ENCODE data around the gene MAMSTR. TPM values are rescaled to one million over a fixed set of nuclear protein-coding genes. Genes with fewer than 3 reads are reported as not detected.

The MAMSTR gene
- total and polyA plus RNA-seq, 9 of the 15 experiments (the other 6 are each of a cell fraction or from before 2014, with no cell fraction given) = 0.08 to 1.00 (median 0.40) TPM; not detected in 1

DNA sequence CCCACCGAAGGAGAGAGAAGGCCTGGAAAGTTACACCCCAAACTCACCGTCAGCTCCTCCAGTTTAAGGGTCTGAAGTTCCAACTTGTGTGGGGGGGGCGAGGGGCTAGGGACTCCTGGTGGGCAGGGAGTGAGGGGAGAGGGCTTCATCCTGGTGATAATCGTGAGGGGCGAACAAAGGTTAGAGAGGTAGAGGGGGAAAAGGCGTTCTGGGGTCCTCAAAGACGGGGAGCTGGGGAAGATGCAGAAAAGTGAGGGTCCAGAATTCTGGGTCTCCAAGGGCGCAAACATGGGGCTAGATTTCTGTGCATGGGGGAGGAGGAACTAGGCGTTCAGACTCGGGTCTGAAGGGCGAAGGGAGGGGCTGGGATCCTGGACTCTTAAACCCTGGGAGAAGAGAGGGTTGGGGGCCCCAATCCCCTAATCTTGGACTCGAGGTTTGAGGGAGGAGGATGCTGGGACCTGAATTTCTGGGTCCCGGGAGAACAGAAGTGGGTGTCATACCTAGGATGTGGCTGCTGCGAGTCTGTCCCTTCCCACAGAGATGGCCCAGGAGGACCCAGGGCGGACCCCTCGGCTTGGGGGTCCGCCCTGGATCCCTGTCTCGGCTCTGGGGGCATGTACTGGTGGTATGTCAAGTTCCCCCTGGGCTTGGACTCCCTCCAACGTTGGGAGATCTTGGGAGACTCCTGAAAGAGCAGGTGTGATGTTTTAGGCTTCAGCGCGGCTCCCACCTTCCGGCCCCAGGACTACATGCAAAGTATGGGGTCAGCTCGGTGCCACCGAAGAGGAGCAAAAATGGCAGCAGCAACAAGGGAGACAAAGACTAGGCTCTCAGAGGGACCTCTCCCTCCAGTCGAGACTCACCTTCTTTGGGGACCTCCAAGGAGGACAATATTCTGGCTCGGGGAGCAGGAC lies 4.5 kb downstream of the MAMSTR start:
- Histone ChIP-seq H3K36me3 (ENCODE audit: control insufficient read depth, insufficient read depth, low read length) (no peaks in the 10 kb centered on the region), H4K20me1 (replicated peaks; ENCODE audit: control insufficient read depth, insufficient read depth, low read length) (no peaks in the 10 kb centered on the region), H3K9ac (ENCODE audit: insufficient read depth in 1 of 2, low read depth in 2 of 2, low read length in 2 of 2) (peak overlapping the region; percentile 61 to 80), H3K79me2 (ENCODE audit: control insufficient read depth, insufficient read depth, low read length) (peaks cover 7% of the 10 kb centered on the region; the same call in 1 of the 3 replicates), H3K4me3 (peak overlapping the region; percentile 54), H2AFZ (ENCODE audit: low read depth, low read length) (peak overlapping the region; percentile 90), H3K27me3 (ENCODE audit: control insufficient read depth in 2 of 2, insufficient read depth in 2 of 2, low read length in 2 of 2) (no peaks in the 10 kb centered on the region), H3K27ac (ENCODE audit: extremely low read depth, low read depth, low read length) (peak overlapping the region; percentile 70), H3K9me1 (ENCODE audit: control insufficient read depth, insufficient read depth, low read length) (no peaks in the 10 kb centered on the region), H3K9me3 (replicated peaks; ENCODE audit: control insufficient read depth, insufficient read depth, low read depth, low read length) (no peaks in the 10 kb centered on the region), H3K4me1 (replicated peaks in 1 of 2; ENCODE audit: control insufficient read depth in 2 of 2, insufficient read depth in 2 of 2, low read length in 2 of 2) (peaks cover 18 to 51% of the 10 kb centered on the region in 2 experiments), H3K4me2 (ENCODE audit: insufficient read depth, low read length) (peak overlapping the region; percentile 85)
- intact Hi-C loops (cut with micrococcal nuclease) (loop anchor here (2.0 kb wide), 1 partner anchor 40 kb away; no protein-coding TSS in a partner anchor), in situ Hi-C loops (cut with MboI) (no loop called here)
- no peak for FAIRE-seq
- WGBS (ENCODE audit: insufficient coverage, low coverage, missing lambda C conversion rate) = 37% methylated on average over 24 of the region's 26 CpGs
- ChIA-PET CTCF (ENCODE audit: low intra/inter-chr PET ratio) (no interaction called here), POLR2A (interaction anchor here (0.7 to 1.5 kb wide), 4 partner anchors 10 to 33 kb away, joined by 3 to 10 read pairs (median 4); no protein-coding TSS in a partner anchor)
- ATAC-seq = no peak
- DNase-seq (ENCODE audit: extremely low read depth in 1 of 4, low spot score in 3 of 4) = no peak
- no TSS peak for BruUV-seq (replicated peaks)
- TF ChIP-seq, protein P1, sequence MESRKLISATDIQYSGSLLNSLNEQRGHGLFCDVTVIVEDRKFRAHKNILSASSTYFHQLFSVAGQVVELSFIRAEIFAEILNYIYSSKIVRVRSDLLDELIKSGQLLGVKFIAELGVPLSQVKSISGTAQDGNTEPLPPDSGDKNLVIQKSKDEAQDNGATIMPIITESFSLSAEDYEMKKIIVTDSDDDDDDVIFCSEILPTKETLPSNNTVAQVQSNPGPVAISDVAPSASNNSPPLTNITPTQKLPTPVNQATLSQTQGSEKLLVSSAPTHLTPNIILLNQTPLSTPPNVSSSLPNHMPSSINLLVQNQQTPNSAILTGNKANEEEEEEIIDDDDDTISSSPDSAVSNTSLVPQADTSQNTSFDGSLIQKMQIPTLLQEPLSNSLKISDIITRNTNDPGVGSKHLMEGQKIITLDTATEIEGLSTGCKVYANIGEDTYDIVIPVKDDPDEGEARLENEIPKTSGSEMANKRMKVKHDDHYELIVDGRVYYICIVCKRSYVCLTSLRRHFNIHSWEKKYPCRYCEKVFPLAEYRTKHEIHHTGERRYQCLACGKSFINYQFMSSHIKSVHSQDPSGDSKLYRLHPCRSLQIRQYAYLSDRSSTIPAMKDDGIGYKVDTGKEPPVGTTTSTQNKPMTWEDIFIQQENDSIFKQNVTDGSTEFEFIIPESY (CRISPR knock-in tag; IDR thresholded peaks at IDR 0.05) = no peak
- TF ChIP-seq ZSCAN29 (IDR thresholded peaks at IDR 0.05) (no peak), ZNF766 (CRISPR knock-in tag; conservative IDR thresholded peaks at IDR 0.05) (no peak), MTA2 (IDR thresholded peaks at IDR 0.05; ENCODE audit: low read depth) (0 out of 2 replicates have a peak, but pooled peaks have one; percentile 30), ZBTB7A (IDR thresholded peaks at IDR 0.05; ENCODE audit: borderline replicate concordance, control insufficient read depth, low read depth, low read length) (peak; percentile 36; the same call in 1 of the 2 replicates), TAF1 (IDR thresholded peaks at IDR 0.05; ENCODE audit: control insufficient read depth, extremely low read depth, insufficient read depth, low read length, severe bottlenecking) (no peak), OTX1 (CRISPR knock-in tag; IDR thresholded peaks at IDR 0.05) (peak; percentile 35; the same call in 1 of the 2 replicates)
- TF ChIP-seq, protein P2, sequence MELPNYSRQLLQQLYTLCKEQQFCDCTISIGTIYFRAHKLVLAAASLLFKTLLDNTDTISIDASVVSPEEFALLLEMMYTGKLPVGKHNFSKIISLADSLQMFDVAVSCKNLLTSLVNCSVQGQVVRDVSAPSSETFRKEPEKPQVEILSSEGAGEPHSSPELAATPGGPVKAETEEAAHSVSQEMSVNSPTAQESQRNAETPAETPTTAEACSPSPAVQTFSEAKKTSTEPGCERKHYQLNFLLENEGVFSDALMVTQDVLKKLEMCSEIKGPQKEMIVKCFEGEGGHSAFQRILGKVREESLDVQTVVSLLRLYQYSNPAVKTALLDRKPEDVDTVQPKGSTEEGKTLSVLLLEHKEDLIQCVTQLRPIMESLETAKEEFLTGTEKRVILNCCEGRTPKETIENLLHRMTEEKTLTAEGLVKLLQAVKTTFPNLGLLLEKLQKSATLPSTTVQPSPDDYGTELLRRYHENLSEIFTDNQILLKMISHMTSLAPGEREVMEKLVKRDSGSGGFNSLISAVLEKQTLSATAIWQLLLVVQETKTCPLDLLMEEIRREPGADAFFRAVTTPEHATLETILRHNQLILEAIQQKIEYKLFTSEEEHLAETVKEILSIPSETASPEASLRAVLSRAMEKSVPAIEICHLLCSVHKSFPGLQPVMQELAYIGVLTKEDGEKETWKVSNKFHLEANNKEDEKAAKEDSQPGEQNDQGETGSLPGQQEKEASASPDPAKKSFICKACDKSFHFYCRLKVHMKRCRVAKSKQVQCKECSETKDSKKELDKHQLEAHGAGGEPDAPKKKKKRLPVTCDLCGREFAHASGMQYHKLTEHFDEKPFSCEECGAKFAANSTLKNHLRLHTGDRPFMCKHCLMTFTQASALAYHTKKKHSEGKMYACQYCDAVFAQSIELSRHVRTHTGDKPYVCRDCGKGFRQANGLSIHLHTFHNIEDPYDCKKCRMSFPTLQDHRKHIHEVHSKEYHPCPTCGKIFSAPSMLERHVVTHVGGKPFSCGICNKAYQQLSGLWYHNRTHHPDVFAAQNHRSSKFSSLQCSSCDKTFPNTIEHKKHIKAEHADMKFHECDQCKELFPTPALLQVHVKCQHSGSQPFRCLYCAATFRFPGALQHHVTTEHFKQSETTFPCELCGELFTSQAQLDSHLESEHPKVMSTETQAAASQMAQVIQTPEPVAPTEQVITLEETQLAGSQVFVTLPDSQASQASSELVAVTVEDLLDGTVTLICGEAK (IDR thresholded peaks at IDR 0.05) = peak; percentile 55
- TF ChIP-seq, protein P2 (CRISPR knock-in tag; IDR thresholded peaks at IDR 0.05) = no peak

Measured in K562 (cell line).